GM12878 (cell line): ENCODE data around the gene NAT14.

Source experiments
- BCL3 ChIP-seq: IDR thresholded peaks from 2 replicates; pipeline ENCODE4 v1.6.1; 2011; ENCODE audit warnings: borderline replicate concordance, low read depth, mild to moderate bottlenecking, moderate library complexity, low read length; ENCODE audit not compliant: insufficient read depth, poor library complexity, severe bottlenecking
- CTCF ChIP-seq, 3 experiments: IDR thresholded peaks in 2 of 3; conservative IDR thresholded peaks in 1 of 3; 2 replicates each; pipeline ENCODE4 v1.5.1; 2011; ENCODE audit warnings: low read depth in 3 of 3, low read length in 3 of 3, mild to moderate bottlenecking in 3 of 3, control low read depth in 2 of 3, moderate library complexity in 2 of 3, inconsistent platforms in 1 of 3, mixed read lengths in 1 of 3; ENCODE audit not compliant: control insufficient read depth in 2 of 3, insufficient read depth in 1 of 3; ENCODE audit errors: extremely low read depth in 1 of 3
- EGR1 ChIP-seq, 2 experiments: IDR thresholded peaks; 1 replicate in 1 of 2; 2 replicates in 1 of 2; pipeline ENCODE4 v1.6.1; 2011 to 2012; ENCODE audit warnings: low read depth in 2 of 2, low read length in 2 of 2, borderline replicate concordance in 1 of 2, mild to moderate bottlenecking in 1 of 2, moderate library complexity in 1 of 2
- EZH2 ChIP-seq: IDR thresholded peaks from 2 replicates; pipeline ENCODE4 v1.6.1; 2012; ENCODE audit warnings: low read depth, mild to moderate bottlenecking, control low read depth, inconsistent platforms, low read length, borderline replicate concordance; ENCODE audit not compliant: control insufficient read depth
- MEF2A ChIP-seq: IDR thresholded peaks from 2 replicates; pipeline ENCODE4 v1.6.1; 2011; ENCODE audit warnings: low read depth, mild to moderate bottlenecking, low read length, moderate library complexity; ENCODE audit not compliant: insufficient read depth
- POLR2A ChIP-seq: IDR thresholded peaks from 2 replicates; pipeline ENCODE4 v1.6.1; 2011; ENCODE audit warnings: low read depth, mild to moderate bottlenecking, low read length

- no peak for TF ChIP-seq CTCF (IDR thresholded peaks at IDR 0.05 in 2 of 3, conservative IDR thresholded peaks at IDR 0.05 in 1 of 3; ENCODE audit: control insufficient read depth in 2 of 3, extremely low read depth in 1 of 3, insufficient read depth in 1 of 3, low read depth in 3 of 3, low read length in 3 of 3)
- no peak for TF ChIP-seq EZH2
- no peak for TF ChIP-seq BCL3
- no peak for TF ChIP-seq EGR1 (IDR thresholded peaks at IDR 0.05; ENCODE audit: borderline replicate concordance in 1 of 2, low read depth in 2 of 2, low read length in 2 of 2)
- no peak for TF ChIP-seq POLR2A
- TF ChIP-seq MEF2A = no peak
Measured at GRCh38 chr19:55495646-55496349, 10.8 kb downstream of the NAT14 start.
